GM12878 (cell line): ENCODE measurements around the gene SOSTDC1.
"Not testable (repeated sequence)": the region's sequence is repeated elsewhere in the genome, so short reads cannot be mapped to it uniquely, and the experiment has no call there.

Source experiments
- BHLHE40 ChIP-seq, 2 experiments: fragments of 450-650 bp in 1 of 2; IDR thresholded peaks; 2 replicates each; pipeline ENCODE4 v1.6.1; 2011 to 2017; ENCODE audit warnings: low read depth in 2 of 2, borderline replicate concordance in 1 of 2, improper control_type of control experiment in 1 of 2, low read length in 1 of 2, mild to moderate bottlenecking in 1 of 2
- RBBP5 ChIP-seq: fragments of 200-600 bp; sonication (generic); conservative IDR thresholded peaks from 2 replicates; pipeline ENCODE4 v1.6.1; 2016

DNA sequence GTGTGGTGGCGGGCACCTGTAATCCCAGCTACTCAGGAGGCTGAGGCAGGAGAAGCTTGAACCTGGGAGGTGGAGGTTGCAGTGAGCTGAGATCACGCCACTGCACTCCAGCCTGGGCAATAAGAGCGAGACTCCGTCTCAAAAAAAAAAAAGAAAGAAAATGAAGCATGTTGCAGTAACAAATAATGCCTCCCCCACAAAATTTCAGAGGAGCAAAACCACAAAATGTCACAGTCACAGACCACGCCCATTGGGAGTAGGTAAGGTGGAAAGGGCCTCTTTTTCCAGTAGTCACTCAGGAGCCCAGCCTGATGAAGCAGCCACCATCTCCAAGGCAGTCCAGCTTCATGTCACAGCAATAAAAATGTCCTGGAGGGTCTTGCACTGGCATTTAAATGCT is 40.9 kb upstream of the SOSTDC1 start:
- not testable (repeated sequence) for TF ChIP-seq RBBP5; BHLHE40 (IDR thresholded peaks at IDR 0.05; ENCODE audit: borderline replicate concordance in 1 of 2, low read depth in 2 of 2, low read length in 1 of 2)
